Uterus (tissue), 2 donors: ENCODE measurements around the gene GALNT18.

Experiments
- CTCF ChIP-seq, 4 experiments: fragments of 200-600 bp in 2 of 4; fragments of 450-650 bp in 2 of 4; sonication (generic) in 2 of 4; IDR thresholded peaks; one replicate each; pipeline ENCODE4 v1.5.1; 2016 to 2019; ENCODE audit warnings: antibody characterized with exemption in 4 of 4, mild to moderate bottlenecking in 2 of 4, moderate library complexity in 1 of 4
- POLR2A ChIP-seq, 2 donors: fragments of 450-650 bp; IDR thresholded peaks; one replicate each; pipeline ENCODE4 v1.6.1; 2016; ENCODE audit warnings: antibody characterized with exemption in 2 of 2, mild to moderate bottlenecking in 1 of 2, moderate library complexity in 1 of 2

- no peak for TF ChIP-seq CTCF (IDR thresholded peaks at IDR 0.05)
- TF ChIP-seq POLR2A (IDR thresholded peaks at IDR 0.05), result no peak
Measured at GRCh38 chr11:11419747-11420146, 202.1 kb downstream of the GALNT18 start.
